HG03066 (cell line): ENCODE data around the gene POLE.

ENCODE experiments used
- ATAC-seq: cut with Tn5 transposase; IDR thresholded peaks from one replicate; pipeline ENCODE4 v1.9.1; 2021; ENCODE audit warnings: low read depth; ENCODE audit not compliant: unreplicated experiment

The POLE gene

DNA sequence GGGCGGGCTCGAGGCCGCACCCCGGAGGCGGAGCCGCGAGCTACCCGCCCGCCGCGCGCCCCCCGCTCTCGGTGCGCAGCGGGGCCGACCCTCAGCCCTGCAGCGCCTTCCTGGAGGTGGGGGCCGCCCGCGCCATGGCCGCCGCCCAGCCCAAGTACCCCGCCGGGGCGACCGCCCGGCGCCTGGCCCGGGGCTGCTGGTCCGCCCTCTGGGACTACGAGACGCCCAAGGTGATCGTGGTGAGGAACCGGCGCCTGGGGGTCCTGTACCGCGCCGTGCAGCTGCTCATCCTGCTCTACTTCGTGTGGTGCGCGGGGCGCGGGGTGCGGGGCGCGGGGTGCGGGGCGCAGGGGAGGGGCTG is 68.5 kb downstream of the POLE start, which contains the start of gene P2RX2:
TSS of gene P2RX2 (plus strand) at position 94 of the 361 bp plus-strand sequence. CDS start at position 135, 41 bp downstream.
- ATAC-seq, result no peak

DNA sequence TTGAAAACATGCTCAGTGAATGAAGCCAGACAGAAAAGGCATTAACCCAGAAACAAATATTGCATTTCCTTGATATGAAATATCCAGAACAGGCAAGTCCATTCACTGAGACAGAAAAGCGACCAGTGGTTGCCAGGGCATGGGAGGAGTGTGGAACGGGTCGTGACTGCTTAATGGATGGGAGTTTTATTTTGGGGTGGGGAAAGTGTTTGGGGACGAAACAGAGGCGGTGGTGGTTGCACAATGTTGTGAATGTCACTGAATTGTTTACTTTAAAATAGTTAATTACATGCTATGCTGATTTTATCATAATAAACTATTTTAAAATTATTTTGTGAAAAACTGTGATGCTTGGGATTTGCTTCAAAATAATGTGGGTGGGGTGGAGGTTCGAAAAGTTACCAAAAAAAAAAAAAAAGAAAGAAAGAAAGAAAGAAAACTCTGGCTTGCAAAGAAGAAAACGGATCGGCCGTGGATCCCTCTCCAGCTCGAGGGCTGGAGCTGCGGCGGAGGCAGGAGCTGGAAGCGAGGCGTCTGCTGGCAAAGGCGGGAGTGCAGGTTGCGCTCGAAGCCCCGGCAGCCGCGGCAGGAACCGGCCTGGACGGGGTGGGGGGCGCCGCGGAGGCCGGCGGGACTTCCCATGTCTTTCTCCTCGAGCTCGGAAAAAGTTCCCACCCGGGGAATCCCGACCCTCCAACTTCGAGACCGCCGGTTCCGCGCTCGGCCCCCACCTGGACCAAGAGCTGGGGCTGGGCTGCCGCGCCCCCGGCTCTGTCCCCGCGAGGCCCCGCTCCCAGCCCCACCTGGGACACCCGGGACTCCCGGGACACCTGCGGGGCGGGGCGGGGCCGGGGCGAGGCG is 69.1 kb downstream of the POLE start:
- ATAC-seq, result no peak

DNA sequence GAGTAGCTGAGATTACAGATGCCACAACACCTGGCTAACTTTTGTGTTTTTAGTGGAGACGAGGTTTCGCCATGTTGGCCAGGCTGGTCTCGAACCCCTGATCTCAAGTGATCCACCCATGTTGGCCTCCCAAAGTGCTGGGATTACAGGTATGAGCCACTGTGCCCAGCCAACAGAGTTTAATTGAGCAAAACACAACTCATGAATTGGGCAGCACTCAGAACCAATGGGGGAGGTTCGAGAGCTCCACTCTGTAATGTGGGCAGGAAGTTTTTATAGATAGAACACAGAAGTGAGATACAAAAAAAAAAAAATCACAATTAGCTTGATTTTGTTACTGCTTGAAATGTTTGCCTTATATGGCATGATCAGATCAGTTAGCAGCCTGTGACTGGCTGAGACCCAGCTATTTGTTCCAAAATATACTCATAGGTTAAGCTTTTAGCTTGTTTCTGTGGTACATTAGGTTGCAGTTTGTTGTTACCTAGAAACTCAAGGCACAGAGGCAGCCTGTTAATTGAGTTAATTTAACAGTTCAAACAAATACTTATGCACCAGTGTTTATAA is 69.9 kb downstream of the POLE start:
- ATAC-seq, result no peak

DNA sequence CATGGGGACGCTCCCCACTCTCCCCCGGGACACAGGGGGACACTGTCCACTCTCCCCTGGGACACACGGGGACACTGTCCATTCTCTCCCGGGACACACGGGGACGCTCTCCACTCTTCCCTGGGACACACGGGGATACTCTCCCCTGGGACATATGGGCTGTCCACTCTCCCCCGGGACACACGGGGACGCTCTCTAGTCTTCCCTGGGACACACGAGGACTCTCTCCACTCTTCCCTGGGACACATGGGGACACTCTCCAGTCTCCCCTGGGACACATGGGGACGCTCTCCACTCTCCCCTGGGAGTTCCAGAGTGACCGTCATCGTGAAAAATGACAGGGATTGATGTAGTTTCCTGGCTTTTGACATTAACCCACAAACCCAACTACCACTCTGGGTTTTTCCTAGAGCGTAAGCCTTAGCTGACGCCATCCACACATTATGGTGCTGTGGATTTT is 71.5 kb downstream of the POLE start:
- ATAC-seq, result no peak

DNA sequence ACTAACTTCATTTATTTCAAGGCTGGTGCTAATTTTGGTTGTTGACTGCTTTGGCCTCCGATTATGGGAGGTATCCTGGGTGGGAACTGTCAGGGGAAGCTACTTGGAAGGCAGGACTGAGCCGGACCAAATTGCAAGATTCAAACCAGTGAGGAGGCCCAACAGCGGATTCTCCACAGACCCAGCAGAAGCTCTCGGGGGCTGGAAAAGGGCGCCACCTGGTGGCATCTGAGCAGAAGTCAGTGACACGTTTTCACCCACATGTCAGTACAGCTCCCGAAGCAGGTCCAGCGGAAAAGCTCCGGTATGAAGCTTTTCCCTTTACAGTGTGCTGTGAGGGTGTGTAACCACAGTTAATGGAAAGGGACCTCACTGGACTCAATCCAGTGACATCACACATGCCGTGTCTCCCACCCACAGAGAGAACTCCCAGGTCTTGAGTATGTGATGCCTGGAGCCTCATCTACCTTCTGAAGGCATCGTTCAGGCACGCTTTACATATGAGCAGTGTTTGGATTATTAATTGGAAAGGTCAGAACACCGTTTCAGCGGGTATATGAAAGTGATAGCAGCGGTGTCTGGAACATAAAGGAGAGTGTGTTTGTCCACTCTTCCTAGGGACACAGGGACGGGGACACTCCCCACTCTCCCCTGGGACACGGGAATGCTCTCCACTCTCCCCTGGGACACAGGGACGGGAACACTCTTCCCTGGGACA is 72.1 kb downstream of the POLE start:
- no peak for ATAC-seq

DNA sequence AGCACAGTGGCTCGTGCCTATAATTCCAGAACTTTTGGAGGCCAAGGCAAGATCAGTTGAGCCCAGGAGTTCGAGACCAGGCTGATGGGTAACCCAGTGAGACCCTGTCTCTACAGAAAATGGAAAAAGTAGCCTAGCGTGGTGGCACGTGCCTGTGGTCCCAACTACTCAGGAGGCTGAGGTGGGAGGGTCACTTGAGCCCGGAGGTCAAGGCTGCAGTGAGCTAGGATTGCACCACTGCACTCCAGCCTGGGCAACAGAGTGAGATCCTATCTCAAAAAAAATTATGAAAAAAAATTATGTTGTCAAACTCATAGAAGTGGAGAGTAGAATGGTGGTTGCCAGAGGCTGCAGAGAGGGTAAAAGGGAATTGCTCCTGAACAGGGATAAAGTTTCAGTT is 73.1 kb downstream of the POLE start:
- ATAC-seq, result no peak

DNA sequence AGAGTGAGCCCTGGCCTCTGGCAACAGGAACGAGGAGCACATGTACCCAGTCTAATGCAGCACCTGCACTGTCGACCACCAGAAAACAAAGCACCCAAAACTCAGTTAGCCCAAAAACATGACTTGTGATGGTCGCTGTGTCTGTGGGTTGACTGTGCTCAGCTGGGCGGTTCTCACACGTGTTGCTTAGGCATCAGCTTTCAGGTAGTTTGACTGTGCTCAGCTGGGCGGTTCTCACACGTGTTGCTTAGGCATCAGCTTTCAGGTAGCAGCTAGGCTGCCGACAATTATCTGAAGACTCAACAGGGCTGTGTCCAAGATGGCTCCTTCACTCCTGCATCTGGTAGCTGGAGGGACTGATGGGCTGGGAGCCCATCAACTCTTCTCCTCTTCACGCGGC is 75.5 kb downstream of the POLE start:
- ATAC-seq, result no peak

DNA sequence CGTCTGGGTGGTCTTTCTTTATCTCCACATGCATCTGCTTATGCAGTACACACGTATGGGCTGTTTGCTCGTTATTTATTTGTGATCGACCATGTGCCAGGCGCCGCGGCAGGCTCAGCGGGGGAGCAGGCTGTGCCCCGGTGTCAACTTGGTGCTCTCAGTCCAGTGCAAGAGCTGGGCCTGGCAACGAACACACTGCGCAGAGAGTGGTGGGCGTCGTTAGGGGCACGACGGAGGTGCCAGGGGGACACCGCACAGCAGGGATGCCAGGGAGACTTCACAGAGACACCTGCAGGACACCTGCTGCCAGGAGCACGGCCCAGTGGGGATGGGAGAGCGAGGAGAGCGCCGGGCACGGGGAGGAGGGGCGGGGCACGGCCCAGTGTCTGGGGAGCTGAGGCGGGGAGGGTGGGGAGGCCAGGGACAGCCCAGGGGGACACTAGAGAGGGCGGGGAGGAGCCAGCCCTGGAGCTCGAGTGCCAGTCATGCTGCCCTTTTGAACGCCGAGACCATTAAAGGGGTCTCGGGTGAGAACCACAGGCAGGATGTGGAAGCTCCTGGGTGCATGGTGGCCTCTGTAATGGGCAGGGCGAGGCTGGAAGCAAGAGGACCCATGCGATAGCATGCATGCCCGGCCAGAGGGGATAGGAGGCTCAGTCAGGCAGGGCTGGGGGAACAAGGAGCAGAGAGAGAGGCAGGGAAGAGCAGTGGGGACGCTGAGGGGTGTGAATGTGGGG is 76.1 kb downstream of the POLE start:
- no peak for ATAC-seq

DNA sequence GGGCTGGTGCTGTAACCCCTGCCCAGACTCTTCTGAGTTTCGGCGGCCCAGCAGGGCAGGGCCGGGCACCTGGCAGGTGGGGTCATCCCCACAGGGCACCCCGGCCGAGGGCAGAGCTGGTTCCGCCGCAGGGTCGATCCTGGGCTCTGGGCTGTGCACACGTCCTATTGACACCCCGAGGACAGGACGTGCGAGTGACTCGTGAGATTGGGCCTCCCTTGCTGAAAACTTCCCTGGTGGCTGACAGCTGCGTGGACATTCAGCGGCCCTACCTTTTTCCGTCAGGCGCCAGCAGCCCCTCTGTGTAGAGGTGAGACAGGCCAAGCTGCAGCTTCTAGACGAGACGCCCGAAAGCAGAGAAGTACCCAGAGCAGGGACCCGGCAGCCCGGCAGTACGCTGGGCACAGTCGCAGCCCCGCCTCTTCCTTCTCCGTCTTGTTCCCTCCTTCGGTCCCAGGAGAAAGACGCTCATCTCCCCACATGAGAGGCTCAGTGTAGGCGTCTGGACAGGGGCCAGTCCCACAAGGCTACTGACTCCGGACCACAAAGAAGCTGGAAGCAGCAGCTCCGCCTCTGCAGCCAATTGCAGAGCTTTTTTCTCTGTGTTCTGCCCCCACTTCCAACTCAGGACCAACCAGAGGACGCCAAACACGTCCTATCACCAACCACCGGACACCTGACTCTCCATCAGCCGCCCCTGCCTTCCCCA is 76.9 kb downstream of the POLE start, which contains the start of gene LRCOL1:
TSS of gene LRCOL1 (minus strand) at position 532 of the 709 bp plus-strand sequence. CDS start 4,331 bp downstream, outside the sequence.
- ATAC-seq, result no peak

DNA sequence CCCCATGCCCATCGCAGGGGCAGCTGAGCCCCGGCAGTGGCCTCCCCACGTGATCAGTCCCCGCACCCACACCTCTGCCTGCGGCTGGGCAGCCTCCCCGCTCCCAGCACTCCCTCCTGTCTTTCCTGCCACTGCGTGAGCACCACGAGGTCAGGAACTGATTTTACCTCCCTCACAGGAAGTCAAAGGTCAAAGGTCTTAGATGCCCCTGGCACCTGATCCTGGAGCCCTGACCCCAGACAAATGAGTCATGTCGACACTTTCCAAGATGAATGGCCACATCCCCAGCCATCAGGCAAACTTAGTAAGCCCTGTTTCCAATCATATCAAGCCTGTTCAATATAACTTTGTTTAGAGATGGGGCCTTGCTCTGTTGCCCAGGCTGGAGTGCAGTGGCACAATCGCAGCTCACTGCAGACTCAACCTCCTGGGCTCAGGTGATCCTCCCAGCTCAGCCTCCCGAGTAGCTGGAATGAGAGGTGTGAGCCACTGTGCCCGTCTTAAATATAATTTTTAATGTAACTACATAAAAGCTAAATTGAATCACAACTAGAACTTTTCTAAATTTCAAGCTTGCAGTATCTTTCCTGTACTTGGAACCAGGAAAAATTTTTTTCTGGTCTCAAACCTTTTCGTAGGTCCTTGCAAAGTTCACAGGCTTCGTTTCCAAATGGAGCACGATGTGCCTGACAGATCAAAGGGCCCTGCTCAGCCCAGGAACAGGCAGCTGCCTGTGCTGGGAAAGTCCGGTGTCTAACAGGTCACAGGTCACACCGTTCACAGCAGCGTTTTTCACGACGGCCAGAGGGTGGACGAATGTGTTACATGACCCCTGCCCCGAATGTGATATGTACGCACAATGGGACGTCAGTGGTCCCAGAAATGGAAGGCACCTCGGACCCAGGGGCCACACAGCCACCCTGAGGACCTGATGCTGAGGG is 78.6 kb downstream of the POLE start:
- no peak for ATAC-seq

DNA sequence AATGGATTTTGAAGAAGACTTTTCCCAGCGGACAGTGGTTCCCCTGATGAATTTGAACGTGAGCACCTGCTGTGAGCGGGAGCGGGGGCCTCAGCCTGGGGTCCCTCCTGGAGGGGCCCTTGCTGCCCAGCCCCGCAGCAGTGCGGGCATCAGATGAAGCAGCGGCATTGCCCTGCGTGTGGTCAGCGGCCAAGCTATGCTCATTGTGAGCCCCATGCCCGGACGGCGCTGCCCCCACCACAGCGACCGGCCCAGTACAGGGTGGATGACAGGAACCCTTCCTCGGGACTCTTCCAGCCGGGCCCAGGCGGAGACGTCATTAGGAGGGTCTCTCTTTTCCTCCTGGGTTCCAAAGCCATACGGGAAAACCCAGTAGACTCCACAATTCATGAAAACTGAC is 80.2 kb downstream of the POLE start:
- ATAC-seq, result no peak

DNA sequence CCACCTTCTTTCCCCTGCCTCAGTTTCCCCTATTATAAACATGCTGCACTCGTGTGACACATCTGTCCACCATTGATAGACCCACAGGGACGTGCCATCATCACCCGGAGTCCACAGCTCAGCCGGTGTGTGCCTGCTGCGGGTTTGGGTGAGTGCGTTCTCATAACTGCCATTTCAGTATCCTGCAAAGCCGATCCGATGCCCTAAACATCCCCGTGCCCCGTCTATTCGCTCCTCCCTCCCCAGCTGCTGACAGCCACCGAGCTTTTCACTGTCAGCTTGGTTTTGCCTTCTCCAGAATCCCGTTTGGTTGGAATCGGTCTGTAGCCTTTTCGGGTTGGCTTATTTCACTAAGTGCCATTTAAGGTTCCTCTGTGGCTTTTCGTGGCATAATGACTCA is 80.7 kb downstream of the POLE start:
- no peak for ATAC-seq

DNA sequence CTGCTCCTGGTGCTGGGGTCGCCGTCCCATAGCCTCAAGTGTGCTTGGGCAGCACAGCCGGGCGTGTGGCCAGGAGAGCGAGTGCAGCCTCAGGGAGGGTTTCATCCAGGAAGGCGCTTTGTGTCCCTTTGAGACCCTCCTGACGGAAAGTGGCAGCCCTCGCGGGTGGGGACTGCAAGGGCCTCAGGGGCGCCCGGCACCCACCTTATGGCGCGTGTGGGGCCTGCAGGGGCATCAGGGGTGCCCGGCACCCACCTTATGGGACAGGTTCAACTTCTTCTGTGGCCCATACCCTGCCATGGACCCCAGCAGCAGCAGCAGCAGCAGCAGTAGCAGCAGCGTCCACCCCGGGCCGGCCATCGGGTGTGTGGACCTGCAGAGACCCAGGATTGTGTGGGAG is 81.2 kb downstream of the POLE start:
- no peak for ATAC-seq

DNA sequence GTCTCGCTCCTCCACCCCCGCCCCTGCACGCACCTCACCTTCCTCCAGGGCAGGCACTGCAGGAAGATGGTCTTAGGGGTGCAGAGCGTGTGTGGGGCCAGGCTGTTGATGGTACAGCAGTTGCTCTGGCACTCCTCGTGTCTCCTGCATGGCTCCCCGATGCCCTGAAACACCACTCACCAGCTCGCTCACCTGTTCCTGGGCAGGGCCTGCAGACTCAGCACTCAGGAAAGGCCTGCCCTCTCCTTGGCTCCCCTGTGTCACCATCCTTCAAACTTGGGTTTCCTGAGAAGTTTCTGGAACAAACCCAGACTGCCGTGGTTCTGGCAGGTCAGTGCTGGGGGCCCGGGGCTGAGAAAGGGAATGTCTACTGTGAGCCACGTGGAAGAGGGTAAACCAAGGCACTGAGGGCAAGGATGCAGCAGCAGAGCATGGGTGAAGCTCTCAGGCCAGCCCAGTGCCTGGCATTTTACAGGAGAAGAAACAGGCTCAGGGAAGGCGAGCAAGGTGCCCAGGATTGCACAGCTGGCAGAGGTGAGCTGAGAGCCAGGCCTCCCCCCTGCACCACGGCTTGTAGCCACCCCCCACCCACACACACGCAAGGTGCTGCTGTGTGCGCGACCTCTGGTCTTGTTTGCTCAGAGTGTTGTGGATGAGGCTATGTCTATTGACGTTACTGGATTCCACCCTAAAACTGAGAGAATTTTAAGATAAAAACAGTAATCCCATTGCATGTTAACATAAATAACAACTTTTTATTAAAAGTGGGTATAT is 82.3 kb downstream of the POLE start:
- ATAC-seq, result no peak

DNA sequence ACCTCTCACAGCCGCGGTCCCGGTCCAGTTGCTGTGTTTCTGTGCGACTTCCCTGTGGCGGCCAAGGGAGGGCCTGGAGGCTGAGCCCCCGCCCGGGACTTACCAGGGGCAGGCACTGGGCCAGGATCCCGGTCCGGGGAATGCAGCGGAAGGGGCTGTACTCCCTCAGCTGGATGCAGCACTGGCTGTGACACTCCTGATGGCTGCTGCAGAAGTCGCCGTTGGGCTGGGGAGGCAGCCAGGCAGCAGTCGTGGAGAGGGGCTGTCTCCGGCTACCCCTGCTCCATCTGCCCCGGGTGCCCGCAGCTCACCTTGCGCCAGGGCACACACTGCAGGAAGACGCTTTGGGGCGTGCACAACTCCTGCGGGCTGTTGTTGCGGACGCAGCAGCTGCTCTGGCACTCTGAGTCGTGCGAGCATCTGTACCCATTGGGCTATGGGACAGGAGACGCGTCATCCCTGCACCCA is 83.0 kb downstream of the POLE start:
- no peak for ATAC-seq

DNA sequence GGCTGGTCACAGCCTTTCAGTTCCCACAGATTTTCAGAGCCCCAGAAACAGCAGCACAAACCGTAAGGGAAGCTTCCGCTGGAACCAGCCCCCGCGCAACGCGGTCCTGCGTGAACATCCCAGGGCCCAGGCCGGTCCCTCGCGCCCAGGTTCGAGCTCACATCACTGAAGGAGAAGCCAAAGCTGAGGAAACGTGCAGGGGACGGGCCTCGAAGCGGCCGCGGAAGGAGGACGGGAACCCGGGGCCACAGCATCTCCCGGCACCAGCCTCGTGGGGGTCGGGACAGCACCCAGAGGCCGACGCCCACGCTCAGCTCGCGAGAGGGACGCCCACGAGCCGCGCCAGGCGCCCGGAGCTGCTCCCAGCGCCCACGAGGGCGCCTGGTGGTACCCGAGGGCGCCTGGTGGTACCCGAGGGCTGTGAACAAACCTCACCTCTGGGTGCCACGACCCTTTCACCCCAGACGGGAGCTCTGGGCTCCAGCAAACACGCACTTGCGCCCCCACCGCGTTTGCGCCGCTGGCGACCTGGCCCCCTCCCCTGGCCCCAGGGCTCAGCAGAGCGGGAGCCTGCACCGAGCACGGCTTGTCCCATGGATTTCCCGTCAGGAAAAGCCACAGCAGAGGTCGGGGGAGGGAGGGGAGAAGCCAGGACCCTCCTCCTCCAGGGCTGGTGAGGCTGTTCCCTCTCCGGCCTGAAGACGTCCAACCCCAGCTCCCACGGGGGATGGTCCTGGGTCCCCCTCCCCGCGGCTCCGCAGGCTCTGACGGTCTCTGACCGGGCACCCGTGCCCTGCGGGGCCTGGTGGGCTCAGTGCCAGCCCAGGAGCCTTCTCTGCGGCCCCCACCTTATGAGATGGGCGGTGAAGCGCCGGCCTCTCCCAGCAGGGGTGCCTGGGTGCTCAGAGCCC is 83.6 kb downstream of the POLE start:
- no peak for ATAC-seq

DNA sequence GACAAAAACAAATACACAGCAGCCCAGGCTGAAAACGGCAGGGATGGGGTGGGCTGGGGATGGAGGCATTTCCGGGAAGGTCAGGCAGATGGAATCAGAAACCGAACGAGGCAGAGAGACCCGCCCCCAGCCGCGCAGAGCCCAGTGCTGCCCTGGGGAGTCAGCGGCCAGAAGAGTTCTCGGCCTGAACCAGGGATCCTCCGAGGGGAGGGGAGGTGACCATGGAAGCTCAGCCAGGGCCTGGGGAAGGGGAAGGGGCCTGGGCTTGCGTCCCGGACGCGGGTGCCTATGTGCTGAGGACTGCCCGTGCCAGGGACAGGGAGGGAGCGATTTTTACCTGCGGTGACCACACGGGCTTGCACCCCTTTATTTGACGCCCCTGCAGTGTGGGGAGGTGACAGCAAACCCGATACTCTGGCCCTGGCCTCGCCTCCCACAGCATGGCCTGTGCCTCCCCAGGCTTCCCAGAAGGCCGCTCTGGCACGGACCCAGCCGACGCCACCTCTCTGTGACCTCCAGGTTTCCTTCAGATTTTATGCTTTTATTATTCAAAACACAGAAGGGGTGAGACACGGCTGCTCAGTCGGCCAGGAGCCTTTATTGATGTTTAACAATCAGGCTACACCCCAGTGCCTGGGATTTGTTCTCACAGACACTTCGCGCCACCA is 84.4 kb downstream of the POLE start:
- ATAC-seq, result no peak
